Measurements from ENCODE around the gene MAGEB2.
"Not testable (repeated sequence)": the region's sequence is repeated elsewhere in the genome, so short reads cannot be mapped to it uniquely, and the experiment has no call there.

MAGEB2 gene

GRCh38 chrX:30215357-30215843 is at the start of gene MAGEB2:
MAGEB2 (plus strand) TSS chrX:30215563; CDS start chrX:30218581, 3,018 bp downstream.
- H3K4me3 ChIP-seq (ENCODE audit: low read length), result no peak within 1 kb of the TSS
- no peak for DNase-seq (ENCODE audit: low read depth)
- TF ChIP-seq CTCF (conservative IDR thresholded peaks at IDR 0.05; ENCODE audit: low read length), result no peak

- no peak for TF ChIP-seq CTCF (conservative IDR thresholded peaks at IDR 0.05; ENCODE audit: low read length)
- no peak overlapping the region for H3K4me3 ChIP-seq (ENCODE audit: low read length)
- DNase-seq (ENCODE audit: low read depth), result no peak
Observed at GRCh38 chrX:30170900-30171299, 44.5 kb upstream of the MAGEB2 start.

GRCh38 chrX:30181353-30181752 is 34.0 kb upstream of the MAGEB2 start:
- no peak for TF ChIP-seq CTCF (conservative IDR thresholded peaks at IDR 0.05; ENCODE audit: low read length)
- no peak for DNase-seq (ENCODE audit: low read depth)
- H3K4me3 ChIP-seq (ENCODE audit: low read length), result no peak overlapping the region

- TF ChIP-seq CTCF (conservative IDR thresholded peaks at IDR 0.05; ENCODE audit: low read length), result no peak
- H3K4me3 ChIP-seq (ENCODE audit: low read length), result no peak overlapping the region
- no peak for DNase-seq (ENCODE audit: low read depth)
Observed at GRCh38 chrX:30183554-30183953, 31.8 kb upstream of the MAGEB2 start.

GRCh38 chrX:30190426-30190825 is 24.9 kb upstream of the MAGEB2 start:
- TF ChIP-seq CTCF (conservative IDR thresholded peaks at IDR 0.05; ENCODE audit: low read length), result no peak
- DNase-seq (ENCODE audit: low read depth), result no peak
- H3K4me3 ChIP-seq (ENCODE audit: low read length), result no peak overlapping the region

- not testable (repeated sequence) for DNase-seq (ENCODE audit: low read depth); H3K4me3 ChIP-seq (ENCODE audit: low read length)
Observed at GRCh38 chrX:30193910-30194309, 21.5 kb upstream of the MAGEB2 start.

GRCh38 chrX:30196322-30196721 is 19.0 kb upstream of the MAGEB2 start:
- H3K4me3 ChIP-seq (ENCODE audit: low read length), result no peak overlapping the region
- TF ChIP-seq CTCF (conservative IDR thresholded peaks at IDR 0.05; ENCODE audit: low read length), result peak; percentile 22; the same call in 1 of the 2 replicates
- DNase-seq (ENCODE audit: low read depth), result no peak

GRCh38 chrX:30212172-30212571 is 3.2 kb upstream of the MAGEB2 start:
- no peak for DNase-seq (ENCODE audit: low read depth)
- H3K4me3 ChIP-seq (ENCODE audit: low read length), result no peak overlapping the region
- no peak for TF ChIP-seq CTCF (conservative IDR thresholded peaks at IDR 0.05; ENCODE audit: low read length)
